PFSK-1 (cell line): ENCODE results near the gene ATP11A.

Experiments used
- POLR2AphosphoS5 ChIP-seq: IDR thresholded peaks from 2 replicates; pipeline ENCODE4 v1.6.1; 2012; ENCODE audit warnings: low read depth, mild to moderate bottlenecking, control low read depth, low read length, moderate library complexity
- REST ChIP-seq, 2 experiments: IDR thresholded peaks; 2 replicates each; pipeline versions ENCODE4 v1.6.1 to v1.8.0; 2011 to 2012; ENCODE audit warnings: low read depth in 2 of 2, low read length in 2 of 2, control low read depth in 1 of 2, inconsistent platforms in 1 of 2, mild to moderate bottlenecking in 1 of 2, moderate library complexity in 1 of 2; ENCODE audit not compliant: insufficient read depth in 1 of 2

- TF ChIP-seq REST (IDR thresholded peaks at IDR 0.05; ENCODE audit: insufficient read depth in 1 of 2, low read depth in 2 of 2, low read length in 2 of 2) (no peak), POLR2AphosphoS5 (no peak)
Observed at GRCh38 chr13:112900691-112901091, 210.9 kb downstream of the ATP11A start.
